HG02884 (cell line): Measurements from ENCODE around the gene MN1.

ENCODE experiments used
- ATAC-seq: cut with Tn5 transposase; IDR thresholded peaks from one replicate; pipeline ENCODE4 v1.9.1; 2021; ENCODE audit warnings: mild to moderate bottlenecking, moderate library complexity; ENCODE audit not compliant: unreplicated experiment

Gene MN1

GRCh38 chr22:27765706-27766291 lies 35.8 kb downstream of the MN1 start:
- ATAC-seq, result no peak

- ATAC-seq, result no peak
Measured at GRCh38 chr22:27764722-27765236, 36.8 kb downstream of the MN1 start.

GRCh38 chr22:27761665-27762064 lies 39.9 kb downstream of the MN1 start:
- ATAC-seq, result no peak

GRCh38 chr22:27761000-27761399 lies 40.6 kb downstream of the MN1 start:
- no peak for ATAC-seq

- no peak for ATAC-seq
Measured at GRCh38 chr22:27760474-27760873, 41.1 kb downstream of the MN1 start.

- ATAC-seq, result no peak
Measured at GRCh38 chr22:27757928-27758525, 43.5 kb downstream of the MN1 start.

GRCh38 chr22:27756212-27756660 lies 45.3 kb downstream of the MN1 start:
- no peak for ATAC-seq

GRCh38 chr22:27755521-27756211 lies 45.9 kb downstream of the MN1 start:
- no peak for ATAC-seq

- no peak for ATAC-seq
Measured at GRCh38 chr22:27754888-27755480, 46.6 kb downstream of the MN1 start.

GRCh38 chr22:27754247-27754887 lies 47.2 kb downstream of the MN1 start:
- no peak for ATAC-seq

- no peak for ATAC-seq
Measured at GRCh38 chr22:27752771-27753170, 48.8 kb downstream of the MN1 start.

GRCh38 chr22:27752141-27752540 lies 49.4 kb downstream of the MN1 start:
- no peak for ATAC-seq

- no peak for ATAC-seq
Measured at GRCh38 chr22:27751277-27752070, 50.1 kb downstream of the MN1 start.

- ATAC-seq, result no peak
Measured at GRCh38 chr22:27750584-27751265, 50.8 kb downstream of the MN1 start.

GRCh38 chr22:27749597-27750225 lies 51.8 kb downstream of the MN1 start:
- ATAC-seq, result no peak

- no peak for ATAC-seq
Measured at GRCh38 chr22:27748751-27749191, 52.8 kb downstream of the MN1 start.

GRCh38 chr22:27748349-27748748 lies 53.2 kb downstream of the MN1 start:
- ATAC-seq, result no peak

GRCh38 chr22:27747396-27748221 lies 53.9 kb downstream of the MN1 start:
- ATAC-seq, result no peak
